ELF-1 (cell line): ENCODE measurements around the gene TSPAN31.
"Not testable (repeated sequence)": the region's sequence is repeated elsewhere in the genome, so short reads cannot be mapped to it uniquely, and the experiment has no call there.

Source experiments
- DNase-seq: peaks from one replicate; pipeline ENCODE4 v3.0.0-alpha.2; 2016; ENCODE audit warnings: low read depth, low spot score

The TSPAN31 gene

GRCh38 chr12:57766464-57767304 is 21.8 kb downstream of the TSPAN31 start, which contains the start of gene CYP27B1:
TSS of gene CYP27B1 (minus strand) at chr12:57767078. CDS start at chr12:57767041, 37 bp downstream.
- DNase-seq, result peak; percentile 41

DNA sequence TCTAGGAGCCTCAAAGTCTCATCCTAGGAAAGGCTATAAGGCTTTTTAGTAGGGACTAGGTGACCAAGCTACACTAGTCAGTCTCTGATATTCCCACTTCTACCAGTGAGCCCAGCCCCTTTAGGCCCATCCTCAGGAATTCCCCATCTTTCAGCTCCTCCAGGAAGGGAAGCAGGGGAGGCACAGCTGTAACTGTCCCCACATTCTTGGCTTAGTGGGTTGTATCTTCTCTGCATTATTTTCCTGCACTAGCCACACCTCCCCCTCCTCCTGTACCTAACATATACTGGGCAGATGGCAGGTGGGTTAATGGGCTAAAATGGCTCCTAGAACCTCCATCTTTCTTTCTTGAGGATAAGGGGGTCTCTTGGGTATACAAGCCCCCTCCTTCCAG is 22.5 kb downstream of the TSPAN31 start:
- DNase-seq, result no peak

DNA sequence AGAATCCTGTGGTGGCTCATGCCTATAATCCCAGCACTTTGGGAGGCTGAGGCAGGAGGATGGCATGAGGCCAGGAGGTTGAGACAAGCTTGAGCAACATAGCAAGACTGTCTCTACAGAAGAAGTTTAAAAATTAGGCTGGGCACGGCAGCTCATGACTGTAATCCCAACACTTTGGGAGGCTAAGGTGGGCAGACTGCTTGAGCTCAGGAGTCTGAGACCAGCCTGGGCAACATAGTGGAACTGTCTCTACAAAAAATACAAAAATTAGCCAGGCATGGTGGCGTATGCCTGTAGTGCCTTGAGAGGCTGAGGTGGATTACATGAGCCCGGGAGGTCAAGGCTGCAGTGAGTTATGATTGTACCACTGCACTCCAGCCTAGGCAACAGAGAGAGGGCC is 23.0 kb downstream of the TSPAN31 start:
- DNase-seq, result no peak

DNA sequence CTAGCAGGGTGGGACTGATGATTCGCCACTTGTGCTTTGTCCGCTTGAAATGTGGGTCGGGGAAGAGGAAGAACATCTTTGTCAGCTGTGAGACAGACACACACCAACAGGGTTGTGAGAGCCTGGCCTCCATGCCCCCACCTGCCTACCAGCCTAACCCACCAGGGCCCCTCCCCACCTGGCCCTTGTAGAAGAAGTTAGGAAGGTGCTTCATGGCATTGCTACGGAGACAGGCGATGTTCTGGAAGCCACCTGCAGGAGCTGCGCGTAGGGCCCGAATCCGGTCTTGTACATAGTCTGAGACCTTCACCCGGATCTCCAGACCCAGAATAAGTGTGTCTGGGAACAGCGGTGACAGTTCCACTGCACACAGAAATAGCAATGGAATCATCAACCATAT is 24.8 kb downstream of the TSPAN31 start:
- DNase-seq, result no peak

- no peak for DNase-seq
These were observed 25.9 kb downstream of the TSPAN31 start for GRCh38 chr12:57770734-57771133.

GRCh38 chr12:57771236-57771872 is 26.5 kb downstream of the TSPAN31 start:
- no peak for DNase-seq

- peak; percentile 99 for DNase-seq
These were observed 27.1 kb downstream of the TSPAN31 start, which contains the start of gene METTL1 for GRCh38 chr12:57771873-57772428. TSS of gene METTL1 (minus strand) at chr12:57772105. CDS start at chr12:57772083, 22 bp downstream.

GRCh38 chr12:57772429-57773322 is 27.8 kb downstream of the TSPAN31 start, which contains the start of gene EEF1AKMT3:
TSS of gene EEF1AKMT3 (plus strand) at chr12:57772614. CDS start at chr12:57772725, 111 bp downstream.
- DNase-seq, result no peak

- not testable (repeated sequence) for DNase-seq
These were observed 29.8 kb downstream of the TSPAN31 start for GRCh38 chr12:57774634-57775033.

DNA sequence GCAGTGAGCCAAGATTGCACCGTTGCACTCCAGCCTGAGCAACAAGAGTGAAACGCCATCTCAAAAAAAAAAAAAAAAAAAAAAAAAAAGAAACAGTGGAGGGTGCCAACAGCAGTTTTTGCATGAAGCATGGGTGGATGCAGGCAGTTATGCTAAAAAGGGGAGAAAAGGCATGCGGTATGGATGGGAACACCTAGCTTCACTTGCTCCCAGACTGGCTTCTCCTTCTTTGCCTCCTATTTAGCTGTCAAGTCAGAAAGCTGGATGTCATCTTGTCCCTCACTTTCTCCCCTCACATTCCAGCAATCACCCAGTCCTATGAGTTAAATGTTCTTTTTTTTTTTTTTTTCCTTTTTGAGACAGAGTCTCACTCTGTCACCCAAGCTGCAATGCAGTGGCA is 30.2 kb downstream of the TSPAN31 start:
- DNase-seq, result no peak

DNA sequence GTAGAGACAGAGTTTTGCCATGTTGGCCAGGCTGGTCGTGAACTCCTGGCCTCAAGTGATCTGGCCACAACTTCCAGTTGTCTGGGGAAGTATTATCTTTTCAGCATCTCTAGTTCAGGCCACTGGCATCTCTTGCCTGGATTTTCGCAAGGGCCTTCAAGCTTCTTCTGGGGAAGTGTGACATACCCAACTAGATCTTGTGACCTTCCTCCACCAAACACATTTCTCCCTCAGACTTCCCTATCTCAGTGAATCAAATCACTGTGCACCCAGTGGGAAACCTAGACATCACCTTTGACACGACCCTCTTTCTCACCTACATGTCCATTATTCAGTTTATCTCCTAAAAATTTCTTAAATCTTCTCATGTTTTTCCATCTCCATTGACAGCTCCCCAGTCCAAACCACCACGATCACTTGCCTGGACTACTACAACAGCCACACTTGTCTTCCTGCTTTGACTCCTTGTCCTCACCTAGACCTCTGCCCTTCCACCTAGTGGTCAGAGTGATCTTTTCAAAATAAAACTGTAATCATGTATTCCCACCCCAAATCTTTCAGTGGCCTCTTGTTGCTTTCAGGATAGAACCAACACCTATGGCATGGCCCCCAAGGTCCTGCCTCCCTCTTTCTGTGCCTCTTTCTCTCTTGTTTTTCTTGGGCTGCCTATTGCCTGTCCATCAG is 30.9 kb downstream of the TSPAN31 start:
- DNase-seq, result no peak

DNA sequence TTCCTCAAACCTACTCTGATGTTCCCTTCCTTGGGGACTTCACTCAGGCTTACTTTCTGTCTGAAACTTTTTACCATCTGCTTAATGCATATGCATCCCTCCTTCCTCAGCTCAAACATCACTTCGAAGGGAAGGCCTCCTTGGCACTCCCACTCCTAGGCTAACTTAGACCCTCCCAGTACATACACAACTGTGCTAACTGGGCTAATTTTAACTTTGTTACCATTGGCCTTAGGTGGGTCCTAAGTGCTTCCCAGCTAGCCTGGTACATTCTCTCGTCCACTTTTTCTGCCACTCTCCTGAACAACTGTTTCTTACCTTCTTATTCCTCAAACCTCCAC is 31.4 kb downstream of the TSPAN31 start:
- no peak for DNase-seq

DNA sequence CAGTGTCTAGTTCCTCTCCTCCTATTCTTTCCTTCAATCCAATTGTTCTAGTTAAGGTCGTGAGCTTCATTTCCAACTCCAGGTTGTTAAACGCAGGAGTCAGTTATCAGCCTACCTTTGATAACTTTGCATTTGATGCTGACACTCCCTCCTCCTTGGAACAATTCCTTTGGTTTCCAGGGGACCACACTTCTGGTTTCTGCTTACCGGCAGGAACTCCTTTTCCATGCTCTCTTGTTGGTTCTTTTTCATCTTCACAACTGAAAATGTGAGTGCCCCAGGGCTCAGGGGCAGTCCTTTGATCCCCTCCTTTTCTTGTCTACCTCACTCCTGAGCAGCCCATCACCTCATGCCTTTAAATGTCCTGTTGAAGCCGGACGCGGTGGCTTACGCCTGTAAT is 32.5 kb downstream of the TSPAN31 start:
- no peak for DNase-seq

GRCh38 chr12:57777911-57778310 is 33.1 kb downstream of the TSPAN31 start:
- no peak for DNase-seq

- DNase-seq, result no peak
These were observed 34.9 kb downstream of the TSPAN31 start for GRCh38 chr12:57779736-57780135.

- no peak for DNase-seq
These were observed 35.6 kb downstream of the TSPAN31 start for GRCh38 chr12:57780284-57780897.

- DNase-seq, result no peak
These were observed 36.4 kb downstream of the TSPAN31 start for GRCh38 chr12:57781244-57781643.

DNA sequence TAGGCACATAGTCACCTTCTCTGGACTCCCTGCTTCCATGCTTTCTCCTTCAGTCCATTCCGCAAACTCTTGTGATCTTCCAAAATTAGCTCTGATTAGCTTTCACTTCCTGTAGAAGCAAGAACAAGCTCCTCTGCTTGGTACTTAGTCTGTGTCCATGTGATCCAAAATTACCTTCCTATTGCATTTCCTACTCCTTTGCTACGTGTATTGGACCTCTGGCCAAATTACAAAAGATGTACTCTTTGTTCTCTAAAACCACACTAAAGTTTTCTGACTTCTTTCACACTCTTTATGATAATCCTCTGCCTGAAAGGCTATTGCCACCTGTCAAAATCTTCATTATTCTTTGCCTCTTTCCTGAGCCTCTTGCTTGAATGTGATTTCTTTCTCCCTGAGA is 37.0 kb downstream of the TSPAN31 start:
- DNase-seq, result no peak

DNA sequence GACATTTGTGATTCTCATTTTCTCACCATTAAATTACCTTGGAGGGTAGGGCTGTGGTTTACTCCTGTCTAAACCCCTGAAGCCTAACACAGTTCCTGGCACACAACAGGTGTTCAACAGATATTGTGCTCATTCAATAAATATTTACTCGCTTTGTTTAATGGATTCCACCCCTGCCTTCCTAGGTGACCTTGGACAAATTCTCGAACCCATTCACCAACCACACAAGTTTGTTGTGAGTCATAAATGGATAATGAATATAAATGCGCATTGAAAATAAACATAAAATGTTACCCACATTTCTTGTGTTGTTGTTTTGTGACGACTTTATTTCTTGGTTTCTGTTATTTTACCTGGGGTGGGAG is 37.4 kb downstream of the TSPAN31 start:
- no peak for DNase-seq

DNA sequence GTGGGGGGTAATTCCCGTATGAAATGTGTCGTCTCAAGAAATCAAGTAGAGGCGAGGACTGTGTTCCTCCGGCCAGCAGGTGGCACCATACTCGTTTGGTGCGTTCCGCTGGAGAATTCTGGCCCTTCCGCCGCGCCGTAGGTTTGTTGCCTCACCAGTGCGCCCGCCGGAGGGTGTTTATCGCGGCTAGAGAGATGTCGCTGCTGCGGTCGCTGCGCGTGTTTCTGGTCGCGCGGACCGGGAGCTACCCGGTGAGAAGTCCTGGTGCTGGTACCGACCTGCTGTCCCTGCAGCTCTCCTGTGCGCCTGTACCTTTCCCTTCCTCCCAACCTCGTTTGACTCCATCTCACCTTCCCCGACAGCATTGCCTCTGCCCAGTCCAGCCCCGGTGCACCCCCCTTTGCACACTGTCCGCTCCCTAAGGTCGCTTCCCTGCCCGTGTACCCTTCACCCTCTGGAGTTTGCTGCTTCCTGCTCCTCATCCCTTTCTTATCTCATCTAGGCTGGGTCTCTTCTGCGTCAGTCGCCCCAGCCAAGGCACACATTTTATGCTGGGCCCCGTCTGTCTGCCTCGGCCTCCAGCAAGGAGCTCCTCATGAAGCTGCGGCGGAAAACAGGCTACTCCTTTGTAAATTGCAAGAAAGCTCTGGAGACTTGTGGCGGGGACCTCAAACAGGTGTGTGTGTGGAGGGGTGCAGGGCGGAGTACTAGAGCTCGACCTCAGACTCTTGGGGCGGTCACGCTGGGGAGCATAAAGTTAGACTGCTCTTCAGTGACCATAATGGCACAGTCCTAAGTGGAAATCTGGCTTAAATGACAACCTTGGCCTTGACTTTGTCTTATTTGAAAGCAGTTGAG is 38.0 kb downstream of the TSPAN31 start, which contains the start of gene TSFM:
Gene TSFM, plus strand, starts transcription at position 180 of the 858 bp plus-strand sequence. Its CDS starts 15 bp downstream, at position 195.
- peak; percentile 93 for DNase-seq
